ENCODE data around the gene INS.
"Not testable (repeated sequence)": the region's sequence is repeated elsewhere in the genome, so short reads cannot be mapped to it uniquely, and the experiment has no call there.

Gene INS

DNA sequence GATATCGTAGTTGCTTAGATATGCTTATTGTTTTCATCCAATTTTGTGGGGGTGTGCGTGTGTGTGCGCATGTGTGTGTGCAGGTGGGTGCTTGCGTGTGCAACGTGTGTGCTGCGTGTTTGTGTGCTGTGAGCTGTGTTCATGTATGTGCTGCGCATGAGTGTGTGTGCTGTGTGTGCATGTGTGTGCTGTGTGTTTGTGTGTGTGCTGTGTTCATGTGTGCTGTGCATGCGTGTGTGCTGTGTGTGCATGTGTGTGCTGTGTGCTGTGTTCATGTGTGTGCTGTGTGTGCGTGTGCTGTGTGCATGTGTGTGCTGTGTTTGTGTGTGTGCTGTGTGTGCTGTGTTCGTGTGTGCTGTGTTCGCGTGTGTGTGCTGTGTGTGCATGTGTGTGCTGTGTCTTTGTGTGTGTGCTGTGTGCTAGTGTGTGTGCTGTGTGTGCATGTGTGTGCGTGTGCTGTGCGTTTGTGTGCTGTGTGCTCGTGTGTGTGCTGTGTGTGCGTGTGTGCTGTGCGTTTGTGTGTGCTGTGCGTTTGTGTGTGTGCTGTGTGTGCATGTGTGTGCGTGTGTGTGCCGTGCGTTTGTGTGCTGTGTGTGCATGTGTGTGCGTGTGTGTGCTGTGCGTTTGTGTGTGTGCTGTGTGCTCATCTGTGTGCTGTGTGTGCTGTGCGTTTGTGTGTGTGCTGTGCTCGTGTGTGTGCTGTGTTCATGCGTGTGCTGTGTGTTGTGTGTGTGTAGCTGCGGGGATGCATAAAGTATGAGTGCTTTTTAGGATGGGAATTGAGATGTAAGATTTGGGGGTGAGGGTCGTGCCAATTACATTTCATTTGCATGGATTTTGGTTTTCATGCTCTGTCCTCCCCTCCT is 29.4 kb downstream of the INS start:
- DNase-seq: no peak

DNA sequence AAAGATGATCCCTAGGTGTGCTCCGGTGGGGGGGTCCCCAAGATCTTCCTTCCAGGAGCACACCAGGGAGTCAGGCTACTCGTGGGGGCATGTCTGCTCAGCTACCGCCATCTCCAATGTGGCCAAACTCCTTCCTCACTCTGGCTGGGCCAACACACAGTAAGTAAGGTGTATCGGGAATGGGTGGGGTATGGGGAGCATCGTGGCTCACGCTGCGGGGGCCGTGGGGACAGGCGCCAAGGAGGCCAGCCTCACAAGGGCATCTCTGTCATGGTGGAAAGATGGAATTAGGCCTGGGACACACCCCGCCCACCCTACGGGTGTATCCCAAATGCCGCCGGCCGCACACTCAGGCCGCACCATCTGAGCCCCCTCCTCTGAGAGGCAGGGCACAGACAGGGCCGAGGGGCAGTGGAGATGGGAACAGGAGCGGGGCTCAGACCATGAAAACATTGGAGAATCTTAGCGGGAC is 30.1 kb downstream of the INS start:
- no peak for DNase-seq

DNA sequence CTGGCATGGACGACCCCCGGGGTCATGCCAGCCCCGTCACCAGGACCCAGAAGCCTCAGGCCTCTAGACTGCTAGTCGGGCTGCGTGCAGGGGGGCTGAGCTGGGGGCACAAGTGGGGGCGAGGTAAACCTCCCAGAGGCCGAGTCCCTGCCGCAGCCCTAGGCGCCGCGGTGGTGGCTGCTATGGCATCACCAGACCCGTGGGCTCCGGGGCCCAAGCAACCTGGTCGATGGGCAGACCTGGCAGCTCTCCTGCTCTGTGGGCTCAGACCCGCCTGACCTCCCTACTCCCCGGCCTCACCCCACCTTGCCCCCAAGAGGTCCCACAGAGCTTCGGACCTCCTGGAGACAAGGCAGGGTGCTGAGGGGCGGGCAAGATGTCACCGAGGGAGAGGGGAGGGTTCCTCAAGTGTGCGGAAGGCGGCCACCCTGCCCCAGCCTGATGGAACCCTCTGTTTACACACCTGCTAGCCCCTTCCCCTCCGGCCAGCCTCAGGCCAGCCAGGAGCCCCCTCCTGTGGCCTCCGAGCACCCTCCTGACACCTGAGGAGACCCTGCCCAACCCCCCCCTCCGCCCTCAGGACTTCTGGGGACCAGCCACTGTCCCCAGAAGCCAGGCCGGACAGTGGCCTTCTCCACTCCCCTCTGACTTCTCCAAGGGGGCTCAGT is 31.2 kb downstream of the INS start:
- DNase-seq: no peak

DNA sequence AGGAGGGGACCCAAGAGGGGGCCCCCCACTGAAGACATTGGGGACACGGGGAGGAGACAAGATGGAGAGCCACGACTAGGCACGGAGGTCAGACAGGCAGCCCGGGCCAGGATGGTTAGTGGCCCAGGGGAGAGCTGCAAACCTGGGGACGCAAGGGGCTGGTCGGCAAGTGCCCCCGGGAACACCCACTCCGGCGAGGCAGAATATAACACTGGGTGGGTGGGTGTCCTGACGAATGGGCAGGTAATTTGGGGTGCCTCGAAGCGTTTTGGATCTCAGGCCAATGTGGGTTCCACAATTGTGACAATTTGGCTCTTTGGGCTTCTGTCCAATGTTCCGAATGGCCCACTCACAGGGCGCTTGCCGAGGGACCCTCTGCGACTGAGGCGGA is 31.7 kb downstream of the INS start:
- DNase-seq: no peak

DNA sequence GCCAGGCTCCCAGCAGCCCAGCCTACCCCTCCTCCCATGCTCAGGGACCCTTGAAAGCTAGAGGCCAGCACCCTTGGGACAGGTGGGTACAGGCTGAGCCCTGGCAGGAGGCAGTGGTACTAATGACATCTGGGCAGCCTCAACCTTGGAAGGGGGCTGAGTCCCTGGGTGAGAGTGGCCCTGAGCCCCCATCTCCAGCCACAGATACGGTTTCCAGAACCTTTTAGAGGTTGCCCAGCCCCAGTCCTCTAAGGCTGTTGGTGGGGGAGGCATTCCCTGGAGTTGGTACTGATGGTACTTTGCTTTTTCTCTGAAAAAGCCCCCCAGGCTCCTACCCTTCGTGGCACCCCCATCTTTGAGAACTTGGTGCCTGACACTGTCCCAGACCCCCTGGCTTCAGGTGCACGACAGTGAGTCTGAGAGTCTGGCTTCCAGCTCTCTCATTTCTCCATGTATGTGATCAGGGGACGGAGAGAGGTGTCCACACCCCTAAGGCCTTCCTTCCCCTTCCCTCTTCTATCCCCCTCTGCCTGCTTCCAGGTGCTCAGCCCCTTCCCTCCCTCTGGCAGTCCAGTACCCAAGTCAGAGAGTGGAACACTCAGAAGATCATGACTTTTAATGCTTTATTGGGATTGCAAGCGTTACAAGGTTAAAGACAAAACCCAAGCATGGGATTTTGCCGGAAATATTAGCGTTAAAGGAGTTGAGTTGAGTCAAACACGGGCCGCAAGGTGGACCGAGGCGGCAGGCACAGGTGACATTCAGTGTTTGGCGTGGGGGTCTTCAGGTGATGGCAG is 32.3 kb downstream of the INS start:
- no peak for DNase-seq

DNA sequence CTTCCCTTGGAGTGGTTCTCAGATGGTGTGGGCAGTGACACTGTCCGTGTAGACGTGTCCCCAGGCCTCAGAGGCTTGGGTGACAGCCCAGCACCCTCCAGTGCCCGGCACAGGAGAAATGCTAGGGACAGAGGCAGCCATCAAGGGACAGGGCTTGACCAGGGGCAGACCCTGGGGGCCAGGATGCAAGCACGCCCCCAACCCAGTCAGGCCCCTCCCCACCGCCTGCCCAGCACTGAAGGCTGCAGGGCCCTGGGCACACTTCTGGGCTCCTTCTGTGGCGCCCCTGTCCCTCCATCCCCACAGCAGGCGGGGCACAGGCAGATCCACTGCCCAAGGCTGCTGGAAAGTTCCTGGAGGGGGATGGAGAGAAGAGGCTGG is 32.9 kb downstream of the INS start:
- no peak for DNase-seq

DNA sequence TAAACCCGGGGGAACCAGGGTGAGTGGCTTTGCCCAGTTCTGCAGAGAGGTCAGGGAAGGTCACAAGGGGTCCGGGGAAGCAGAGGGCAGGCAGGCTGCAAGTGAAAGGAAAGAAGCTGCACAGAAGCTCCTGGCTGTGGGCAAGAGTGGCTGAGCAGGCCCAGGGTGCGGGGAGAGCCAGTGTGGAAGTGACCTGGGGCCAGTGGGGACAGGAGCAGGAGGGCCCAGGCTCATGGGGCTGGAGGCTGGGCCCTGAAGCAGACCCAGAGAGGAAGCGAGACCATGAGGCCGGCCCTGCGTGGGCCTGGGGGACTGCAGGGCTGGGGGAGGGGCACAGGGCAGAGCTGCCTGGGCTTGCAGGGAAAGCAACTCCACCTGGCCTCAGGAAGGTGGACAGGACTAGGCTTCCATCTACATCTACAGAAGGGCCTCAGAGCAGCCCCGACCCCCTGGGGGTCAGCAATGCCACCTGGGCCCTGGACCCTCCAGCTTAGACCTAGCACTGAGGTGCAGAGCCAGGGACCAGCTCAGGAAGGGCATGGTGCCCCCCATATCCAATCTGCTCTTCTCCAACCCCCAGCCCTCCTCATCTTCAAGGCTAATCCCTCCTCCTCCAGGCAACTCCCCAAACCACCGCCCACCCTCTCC is 33.4 kb downstream of the INS start:
- DNase-seq: no peak

DNA sequence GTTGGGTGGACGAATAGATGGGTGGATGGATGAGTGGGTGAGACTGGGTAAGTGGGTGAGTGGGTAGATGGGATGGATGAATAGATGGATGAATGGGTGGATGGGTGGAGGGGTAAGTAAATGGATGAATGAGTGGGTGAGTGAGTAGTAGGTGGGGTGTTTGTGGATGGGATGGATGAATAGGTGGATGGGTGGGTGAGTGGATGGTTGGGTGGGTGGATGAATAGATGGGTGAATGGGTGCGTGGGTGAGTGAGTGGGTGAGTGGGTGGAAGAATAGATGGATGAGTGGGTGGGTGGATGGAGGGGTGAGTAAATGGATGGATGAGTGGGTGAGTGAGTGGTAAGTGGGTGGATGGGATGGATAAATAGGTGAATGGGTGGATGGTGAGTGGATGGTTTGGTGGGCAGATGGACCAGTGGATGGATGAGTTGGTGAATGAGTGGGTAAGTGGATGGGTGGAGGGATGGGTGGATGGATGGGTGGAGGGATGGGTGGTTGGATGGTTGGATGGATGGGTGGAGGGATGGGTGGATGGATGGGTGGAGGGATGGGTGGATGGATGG is 34.4 kb downstream of the INS start:
- DNase-seq: no peak

DNA sequence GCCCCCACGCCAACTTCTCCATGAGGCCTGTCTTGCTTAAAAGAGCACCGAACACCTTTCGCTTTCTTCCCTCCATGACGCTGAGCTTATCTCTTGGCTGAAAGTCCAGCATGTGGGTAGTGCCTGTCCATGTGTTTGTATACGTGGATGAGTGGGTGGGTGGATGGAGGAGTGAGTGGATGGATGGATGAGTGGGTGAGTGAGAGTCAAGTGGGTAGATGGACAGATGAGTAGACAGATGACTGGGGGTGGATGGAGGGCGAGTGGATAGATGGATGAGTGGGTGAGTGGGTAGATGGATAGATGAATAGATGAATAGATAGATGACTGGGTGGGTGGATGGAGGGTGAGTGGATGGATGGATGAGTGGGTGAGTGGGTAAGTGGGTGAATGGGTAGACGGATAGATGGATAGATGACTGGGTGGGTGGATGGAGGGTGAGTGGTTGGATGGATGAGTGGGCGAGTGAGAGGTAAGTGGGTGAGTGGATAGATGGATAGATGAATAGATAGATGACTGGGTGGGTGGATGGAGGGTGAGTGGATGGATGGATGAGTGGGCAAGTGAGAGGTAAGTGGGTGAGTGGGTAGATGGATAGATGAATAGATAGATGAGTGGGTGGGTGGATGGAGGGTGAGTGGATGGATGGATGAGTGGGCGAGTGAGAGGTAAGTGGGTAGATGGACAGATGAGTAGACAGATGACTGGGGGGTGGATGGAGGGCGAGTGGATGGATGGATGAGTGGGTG is 36.1 kb downstream of the INS start:
- DNase-seq: not testable (repeated sequence)

DNA sequence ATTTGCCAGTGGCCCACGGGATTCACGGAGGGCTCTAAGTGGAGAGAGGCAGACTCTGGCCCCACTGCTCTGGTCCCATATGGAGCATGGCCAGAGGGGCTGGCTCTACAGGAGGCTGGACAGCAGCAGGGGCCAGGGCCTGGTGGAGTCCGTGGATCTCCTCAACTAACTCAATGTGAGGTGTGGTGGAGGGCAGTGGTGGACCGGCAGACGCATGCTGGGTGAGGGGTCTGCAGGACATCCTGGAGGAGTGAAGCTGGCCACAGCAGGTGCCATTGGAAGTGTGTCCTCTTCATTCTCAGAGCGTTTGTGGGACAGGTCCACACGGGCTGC is 37.4 kb downstream of the INS start:
- DNase-seq: no peak

DNA sequence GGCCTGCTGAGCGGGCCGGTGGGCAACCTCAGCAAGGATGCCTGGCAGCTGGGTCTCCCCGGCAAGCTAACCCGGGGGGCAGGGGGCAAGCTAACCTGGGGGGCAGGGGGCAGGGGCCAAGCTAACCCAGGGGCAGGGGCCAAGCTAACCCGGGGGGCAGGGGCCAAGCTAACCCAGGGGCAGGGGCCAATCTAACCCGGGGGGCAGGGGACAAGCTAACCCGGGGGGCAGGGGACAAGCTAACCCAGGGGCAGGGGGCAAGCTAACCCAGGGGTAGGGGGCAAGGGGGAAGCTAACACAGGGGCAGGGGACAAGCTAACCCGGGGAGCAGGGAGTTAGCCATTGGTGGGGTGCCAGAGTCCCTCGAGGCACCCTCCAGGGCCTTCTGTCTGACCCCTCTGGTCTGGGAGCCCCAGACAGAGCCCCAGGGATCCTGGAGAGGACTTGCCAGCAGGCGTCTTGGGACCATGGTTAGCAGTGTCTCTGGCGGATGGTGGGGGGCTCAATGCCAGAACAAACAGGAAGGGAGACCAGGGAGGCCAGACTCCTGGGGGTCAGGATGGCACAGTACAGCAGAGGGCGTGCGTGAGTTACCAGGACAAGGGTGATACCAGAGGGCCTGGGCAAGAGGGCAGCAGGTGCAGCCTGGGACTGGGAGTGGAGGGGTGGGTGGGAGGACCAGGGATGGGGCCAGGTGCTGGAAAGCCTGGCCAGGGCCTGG is 37.9 kb downstream of the INS start:
- no peak for DNase-seq

DNA sequence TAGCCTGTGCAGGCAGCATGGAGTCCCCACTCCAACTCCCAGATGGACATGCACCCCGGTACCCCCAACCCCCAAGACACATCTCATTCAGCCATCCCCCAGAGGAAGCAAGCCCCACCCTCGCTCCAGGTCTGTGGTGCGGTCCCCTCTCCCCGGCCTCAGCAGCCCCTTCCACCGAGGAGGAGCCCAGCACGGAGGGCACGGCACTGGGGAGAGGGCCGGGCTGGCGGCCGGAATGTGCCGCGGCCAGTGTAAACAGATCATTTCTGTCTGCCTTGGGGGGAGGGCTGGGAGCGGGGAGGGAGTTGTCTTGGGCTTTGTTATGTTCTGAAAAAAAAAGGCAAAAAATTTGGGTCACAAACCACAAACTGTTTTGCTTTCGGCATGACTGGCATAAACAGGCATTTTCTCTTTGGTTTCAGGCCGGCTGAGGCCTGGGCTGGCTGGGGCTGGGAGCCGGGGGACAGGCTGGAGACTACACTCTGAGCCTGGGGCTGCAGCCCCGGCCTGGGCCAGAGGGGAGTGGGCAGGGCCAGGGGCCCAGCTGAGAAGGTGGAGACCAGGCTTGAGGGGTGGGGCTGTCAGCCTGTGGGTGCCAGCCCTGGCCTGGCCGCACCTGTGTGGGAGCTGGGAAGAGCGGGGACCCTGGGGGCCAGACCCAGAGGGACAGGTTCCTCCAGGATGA is 38.6 kb downstream of the INS start:
- DNase-seq: no peak

DNA sequence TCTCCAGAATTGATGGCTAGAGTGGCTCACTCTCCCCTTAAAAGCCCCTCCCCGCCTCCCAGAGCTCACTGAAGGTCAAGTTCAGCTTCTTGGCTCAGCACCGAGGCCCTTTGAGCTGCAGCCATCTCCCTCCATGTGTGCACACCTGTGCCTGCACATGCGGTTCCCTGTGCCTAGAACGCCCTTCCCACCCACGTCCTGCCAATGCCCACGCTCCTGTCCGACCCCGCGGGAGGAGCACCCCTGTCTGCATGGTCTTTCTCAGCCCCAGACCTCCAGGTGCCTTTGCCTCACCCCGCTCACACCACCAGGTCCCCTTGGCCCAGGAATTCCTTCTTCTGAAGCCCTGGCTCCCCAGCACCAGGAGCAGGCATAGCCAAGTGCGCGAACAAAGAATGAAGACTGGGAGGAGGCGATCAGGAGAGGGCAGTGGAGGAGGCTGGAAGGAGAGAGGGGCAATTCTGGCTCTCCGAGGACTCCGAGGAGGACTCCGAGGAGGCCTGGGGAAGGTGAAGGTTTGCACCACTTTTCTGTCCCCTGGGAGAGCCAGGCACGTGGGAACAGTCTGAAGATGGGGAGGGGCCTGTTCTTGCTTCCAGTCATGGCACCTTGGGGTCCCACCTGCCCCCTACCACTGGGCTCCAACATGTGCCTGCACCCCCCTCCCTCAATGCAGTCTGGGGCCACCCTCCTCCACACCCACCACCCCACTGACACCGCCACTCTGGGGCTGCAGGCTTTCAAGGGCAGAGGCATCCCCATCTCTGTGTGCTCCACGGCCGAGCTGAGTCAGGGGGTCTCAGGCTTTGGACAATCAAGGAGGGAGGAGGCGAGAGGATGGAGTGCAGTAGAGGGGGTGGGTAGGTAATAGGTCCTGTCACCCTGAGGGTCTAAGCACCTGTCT is 39.5 kb downstream of the INS start:
- no peak for DNase-seq

DNA sequence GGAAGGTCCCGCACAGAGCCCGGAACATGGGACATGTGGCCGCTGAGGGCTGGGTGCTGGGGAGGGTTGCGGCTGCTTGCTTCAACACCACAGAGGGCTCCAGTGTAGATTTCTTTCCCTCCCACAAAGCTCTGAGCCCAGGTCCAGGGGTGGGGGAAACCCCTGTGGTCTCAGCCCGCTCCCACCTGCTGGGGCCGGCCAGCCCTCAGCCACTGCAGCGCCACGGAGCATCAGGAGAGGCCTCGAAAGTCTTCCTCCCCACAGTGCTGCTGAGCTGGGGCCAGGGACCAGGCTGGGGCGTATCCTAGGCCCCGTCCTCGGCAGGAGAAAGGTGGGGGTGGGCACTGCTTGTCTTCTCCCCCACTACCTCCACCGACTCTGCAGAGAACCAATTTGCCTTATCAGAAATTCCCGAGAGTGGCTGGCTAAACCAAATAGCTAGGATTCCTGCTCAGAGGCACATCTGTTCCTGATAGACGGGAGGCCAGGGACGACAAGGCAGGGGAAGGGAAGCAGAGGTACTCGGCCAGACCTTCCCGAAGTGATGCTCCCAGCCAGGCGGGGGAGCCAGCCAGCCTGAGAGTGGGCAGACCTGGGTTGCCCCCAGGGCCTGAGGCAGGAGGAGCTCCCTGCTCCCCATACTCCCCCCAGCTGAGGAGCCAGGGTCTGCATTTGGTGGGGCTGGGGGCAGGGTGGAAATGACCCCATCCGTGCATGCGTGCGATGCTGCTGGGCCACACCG is 40.5 kb downstream of the INS start:
- no peak for DNase-seq

DNA sequence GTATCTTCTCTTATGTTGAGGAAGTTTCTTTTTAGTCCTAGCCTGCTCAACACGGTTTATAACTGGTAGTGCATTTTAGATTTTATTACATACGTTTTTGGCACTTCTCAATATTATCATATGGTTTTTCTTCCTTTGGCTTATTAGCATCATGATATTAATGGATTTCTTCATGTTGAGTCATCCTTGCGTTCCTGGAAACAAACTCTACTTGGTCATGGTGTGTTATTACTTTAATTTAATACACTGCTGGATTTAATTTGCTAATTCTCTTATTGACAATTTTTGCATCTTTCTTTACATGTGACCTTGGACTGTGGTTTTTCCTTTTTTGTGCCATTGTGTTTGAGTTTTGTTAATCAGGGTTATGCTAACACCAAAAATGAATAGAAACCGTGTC is 42.3 kb downstream of the INS start:
- DNase-seq: no peak

DNA sequence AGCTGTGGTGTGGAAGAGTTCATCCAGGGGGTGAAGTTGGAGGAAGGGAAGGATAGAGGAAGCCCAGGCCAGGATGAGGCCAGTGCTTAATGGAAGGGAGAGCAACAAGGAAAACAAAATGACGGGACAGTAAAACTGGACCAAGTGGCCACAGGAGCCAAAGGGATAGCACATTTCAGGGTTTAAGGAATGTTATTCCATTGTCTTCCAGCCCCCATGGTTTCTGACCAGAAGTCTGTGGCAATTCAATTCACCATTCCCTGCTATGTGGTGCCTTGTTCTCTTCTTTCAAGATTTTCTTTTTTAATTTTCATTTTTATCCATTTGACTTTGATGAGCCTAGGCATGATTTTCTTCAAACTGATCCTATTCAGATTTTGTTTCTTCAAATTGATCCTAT is 44.3 kb downstream of the INS start:
- DNase-seq: no peak

DNA sequence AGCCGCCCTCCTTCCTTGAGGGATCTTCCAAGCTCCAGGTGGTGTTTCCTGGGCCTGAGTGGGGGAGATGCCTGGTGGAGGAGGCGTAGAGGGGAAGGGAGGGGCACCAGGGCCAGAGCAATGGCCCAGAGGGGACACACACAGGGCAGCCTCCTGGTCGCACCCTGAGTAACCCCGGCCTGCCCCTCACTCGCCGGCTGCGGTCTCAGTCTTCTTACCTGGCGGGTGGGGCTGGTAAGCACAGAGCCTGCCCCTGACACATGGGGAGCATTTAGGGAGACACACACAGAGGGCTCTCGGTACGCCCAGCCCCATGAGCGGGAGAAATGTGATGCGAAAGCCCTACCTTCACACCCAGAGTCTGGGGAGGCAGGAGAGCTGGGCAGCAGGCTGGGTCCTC is 45.7 kb downstream of the INS start:
- no peak for DNase-seq

DNA sequence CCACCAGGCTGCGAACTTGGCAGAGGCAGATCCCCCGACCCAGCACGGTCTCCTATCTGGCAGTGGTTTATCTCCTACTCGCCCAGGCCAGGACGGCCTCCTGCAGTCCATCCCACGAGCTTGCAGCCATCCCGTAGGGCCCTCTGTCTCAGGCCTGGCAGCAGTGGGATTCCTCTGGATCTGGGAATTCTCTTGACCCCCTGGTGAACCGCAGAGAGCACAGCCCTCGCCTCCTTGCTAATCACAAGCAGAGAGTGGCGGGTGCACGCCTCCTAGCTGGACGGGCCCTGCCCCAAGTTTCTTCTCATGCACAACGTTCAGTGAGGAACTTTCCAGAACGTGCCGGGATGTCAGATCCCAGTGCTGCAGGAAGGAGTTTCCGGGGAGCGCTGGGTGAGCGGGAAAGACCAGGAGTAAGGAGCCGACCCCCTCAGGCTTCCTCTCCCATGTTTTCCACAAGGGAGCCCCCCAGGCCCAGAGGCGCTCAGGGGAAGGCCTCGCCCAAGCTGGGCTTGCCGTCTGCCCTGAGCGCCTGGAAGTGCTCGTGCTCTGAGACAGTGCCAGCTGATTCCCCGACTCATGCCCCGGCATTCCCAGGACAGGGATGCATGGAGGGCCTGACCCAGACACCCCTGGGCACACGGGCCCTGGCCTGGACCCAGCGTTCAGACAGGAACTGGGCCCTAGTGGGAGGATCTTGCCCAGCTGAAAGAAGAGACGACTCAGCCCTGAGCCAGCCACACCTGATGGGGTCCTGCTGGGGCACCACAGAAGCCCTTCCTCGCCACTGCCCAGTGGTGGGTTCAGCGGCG is 46.4 kb downstream of the INS start:
- DNase-seq: no peak
